BJ (cell line): ENCODE measurements around the gene VTI1A. TPM values are rescaled to one million over a fixed set of nuclear protein-coding genes. Genes with fewer than 3 reads are reported as not detected.
A peak's percentile ranks its signal among the peaks of the same experiment; 100 is the strongest.

Experiments
- CTCF ChIA-PET: fragments of 350-600 bp; formaldehyde crosslinking; extraction: SDS; loops from one replicate; lab custom pipeline; 2021; ENCODE audit warnings: antibody characterized with exemption, inconsistent platforms; lab: Yijun Ruan, JAX
- POLR2A ChIA-PET: fragments of 300-600 bp; sonication (Branson Sonifier 250); formaldehyde crosslinking; extraction: SDS; loops from one replicate; lab custom pipeline; 2021; ENCODE audit warnings: antibody characterized with exemption; lab: Charles Lee
- DNase-seq: peaks from one replicate; pipeline ENCODE4 v3.0.0-alpha.2; 2011; ENCODE audit warnings: low read depth
- H3K27me3 ChIP-seq: 2 replicates; pipeline ENCODE4 v1.6.0; 2011; ENCODE audit warnings: low read length; ENCODE audit not compliant: control insufficient read depth, insufficient read depth
- H3K36me3 ChIP-seq: 2 replicates; pipeline ENCODE4 v1.5.1; 2011; ENCODE audit warnings: low read length; ENCODE audit not compliant: control insufficient read depth, insufficient read depth
- H3K4me3 ChIP-seq: 2 replicates; pipeline ENCODE4 v1.5.1; 2011; ENCODE audit warnings: low read depth, mild to moderate bottlenecking, control low read depth, low read length
- CTCF ChIP-seq: IDR thresholded peaks from 2 replicates; pipeline ENCODE4 v1.5.1; 2011; ENCODE audit warnings: low read depth, mild to moderate bottlenecking, control low read depth, inconsistent platforms, low read length, moderate library complexity; ENCODE audit not compliant: insufficient read depth
- polyA plus RNA-seq: library from polyadenylated mRNA; depleted of rRNA; stranded (reverse); fragments of >200 nt; gene quantifications from 2 replicates; pipeline ENCODE4 v1.2.3, GENCODE V29; 2011

The VTI1A gene
- polyA plus RNA-seq, 1 experiment, result 13.4 TPM

- peak; percentile 34; the same call in 1 of the 2 replicates for TF ChIP-seq CTCF
- no peak overlapping the region for H3K4me3 ChIP-seq
- DNase-seq, result peak; percentile 12
- CTCF ChIA-PET, result interaction anchor here (0.8 to 2.5 kb wide), 11 partner anchors 10 to 298 kb away, joined by 3 to 16 read pairs (median 5); no protein-coding TSS in a partner anchor
- peaks cover 9% of the 10 kb centered on the region for H3K36me3 ChIP-seq
- POLR2A ChIA-PET, result interaction anchor here (0.7 kb wide), 1 partner anchor 10 kb away, joined by 3 read pairs; no protein-coding TSS in a partner anchor
- H3K27me3 ChIP-seq, result no peaks in the 10 kb centered on the region
These were observed 11.9 kb upstream of the VTI1A start for GRCh38 chr10:112434988-112435619.

GRCh38 chr10:112438356-112438755 lies 8.7 kb upstream of the VTI1A start:
- ChIA-PET CTCF (interaction anchor here (1.0 kb wide), 1 partner anchor 302 kb away, joined by 3 read pairs; no protein-coding TSS in a partner anchor), POLR2A (no interaction called here)
- no peaks in the 10 kb centered on the region for H3K27me3 ChIP-seq
- DNase-seq, result no peak
- peaks cover 7% of the 10 kb centered on the region for H3K36me3 ChIP-seq
- H3K4me3 ChIP-seq, result no peak overlapping the region
- TF ChIP-seq CTCF, result no peak

GRCh38 chr10:112441520-112441919 lies 5.5 kb upstream of the VTI1A start:
- Histone ChIP-seq H3K27me3 (no peaks in the 10 kb centered on the region), H3K4me3 (no peak overlapping the region), H3K36me3 (peaks cover 4% of the 10 kb centered on the region)
- CTCF ChIA-PET, result no interaction called here
- TF ChIP-seq CTCF, result no peak
- POLR2A ChIA-PET, result no interaction called here
- no peak for DNase-seq

GRCh38 chr10:112442063-112442462 lies 5.0 kb upstream of the VTI1A start:
- H3K27me3 ChIP-seq, result no peaks in the 10 kb centered on the region
- ChIA-PET POLR2A (no interaction called here), CTCF (no interaction called here)
- no peak for TF ChIP-seq CTCF
- peaks cover 4% of the 10 kb centered on the region for H3K36me3 ChIP-seq
- no peak overlapping the region for H3K4me3 ChIP-seq
- no peak for DNase-seq

GRCh38 chr10:112446055-112446854 lies 760 bp upstream of the VTI1A start:
- Histone ChIP-seq H3K4me3 (peak overlapping the region; percentile 75), H3K27me3 (no peaks in the 10 kb centered on the region), H3K36me3 (no peaks in the 10 kb centered on the region; the same call in 1 of the 2 replicates)
- no peak for DNase-seq
- TF ChIP-seq CTCF, result no peak
- CTCF ChIA-PET, result interaction anchor here (0.6 to 0.9 kb wide), 2 partner anchors 26 to 125 kb away, joined by 3 read pairs; no protein-coding TSS in a partner anchor
- POLR2A ChIA-PET, result no interaction called here
